Breast epithelium (tissue), 4 donors: ENCODE measurements around the gene CDK10. TPM values are rescaled to one million over a fixed set of nuclear protein-coding genes. Genes with fewer than 3 reads are reported as not detected.

Experiments
- DNase-seq, 2 donors: peaks; one replicate each; pipeline ENCODE4 v3.0.0-alpha.2; 2019; ENCODE audit warnings: low spot score in 2 of 2
- H3K27ac ChIP-seq, 2 donors: fragments of 200-600 bp; sonication (generic) in 1 of 2; one replicate each; pipeline ENCODE4 v1.5.1; 2016 to 2019; ENCODE audit warnings: mild to moderate bottlenecking in 1 of 2
- H3K27me3 ChIP-seq, 2 donors: fragments of 200-600 bp; sonication (generic) in 1 of 2; one replicate each; pipeline versions ENCODE4 v1.5.1 to v1.6.0; 2017 to 2019; ENCODE audit warnings: control low read depth in 1 of 2, mild to moderate bottlenecking in 1 of 2
- H3K36me3 ChIP-seq: fragments of 200-600 bp; one replicate; pipeline ENCODE4 v1.5.1; 2019
- H3K4me1 ChIP-seq, 2 donors: fragments of 200-600 bp; sonication (generic); one replicate each; pipeline ENCODE4 v1.5.1; 2016 to 2019; ENCODE audit warnings: control low read depth in 1 of 2
- H3K4me3 ChIP-seq, 3 donors: fragments of 200-600 bp; sonication (generic); 1 replicate in 2 of 3; 2 replicates in 1 of 3; pipeline ENCODE4 v1.5.1; 2016 to 2019; ENCODE audit warnings: mild to moderate bottlenecking in 3 of 3, moderate library complexity in 2 of 3
- H3K9me3 ChIP-seq, 2 donors: fragments of 200-600 bp; sonication (generic) in 1 of 2; one replicate each; pipeline ENCODE4 v1.5.1; 2016 to 2019; ENCODE audit warnings: control low read depth in 1 of 2
- POLR2A ChIP-seq: fragments of 450-650 bp; IDR thresholded peaks from one replicate; pipeline ENCODE4 v1.6.1; 2016; ENCODE audit warnings: antibody characterized with exemption, mild to moderate bottlenecking, moderate library complexity
- POLR2AphosphoS5 ChIP-seq, 3 donors: sonication (generic); formaldehyde crosslinking; IDR thresholded peaks; one replicate each; pipeline ENCODE4 v1.6.1; 2017; ENCODE audit warnings: antibody characterized with exemption in 3 of 3
- intact Hi-C: fragments of 100-400 bp; cut with DNase I; formaldehyde crosslinking; loops from one replicate; pipeline ENCODE4 v1.15.1; 2023; ENCODE audit warnings: low total_unique reads
- total RNA-seq, 3 donors: library from RNA; depleted of rRNA; stranded (reverse); fragments of >200 nt; gene quantifications; one replicate each; pipeline ENCODE4 v1.1.0, GENCODE V29; 2016
- TF ChIP-seq, protein P1 (sequence below), 3 donors: fragments of 450-650 bp; IDR thresholded peaks; one replicate each; pipeline ENCODE4 v1.5.1; 2016 to 2017; ENCODE audit warnings: antibody characterized with exemption in 3 of 3, mild to moderate bottlenecking in 3 of 3, moderate library complexity in 3 of 3

Gene CDK10
- total RNA-seq, 3 donors from 2014 or later = 31.2 to 84.9 (median 67.2) TPM

DNA sequence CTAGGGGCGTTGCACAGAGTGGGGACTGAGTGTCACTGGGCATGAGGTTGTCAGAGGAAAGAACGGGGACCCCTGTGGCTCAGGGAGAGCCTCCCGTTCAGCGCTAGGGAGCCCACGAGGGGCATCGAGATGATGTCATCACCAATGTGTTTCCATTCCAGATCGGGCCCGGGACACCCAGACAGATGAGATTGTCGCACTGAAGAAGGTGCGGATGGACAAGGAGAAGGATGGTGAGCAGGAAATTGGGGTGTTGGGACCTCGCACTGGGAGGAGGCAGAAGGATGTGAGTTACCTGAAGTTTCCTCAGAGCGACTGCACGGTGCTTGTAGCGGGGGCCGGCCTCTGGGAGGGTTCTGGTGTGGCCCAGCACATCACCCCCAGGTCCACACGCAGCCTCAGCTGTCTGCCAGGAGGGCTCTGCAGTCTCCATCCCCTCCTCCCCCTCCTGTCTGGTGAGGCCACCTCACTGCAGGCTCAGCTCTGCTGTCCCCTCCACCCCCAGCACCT lies 4.0 kb downstream of the CDK10 start:
- Histone ChIP-seq H3K4me1 (peaks cover 7% of the 10 kb centered on the region in 2 donors), H3K27ac (no peak overlapping the region), H3K4me3 (no peak overlapping the region), H3K9me3 (no peaks in the 10 kb centered on the region), H3K27me3 (no peaks in the 10 kb centered on the region), H3K36me3 (no peaks in the 10 kb centered on the region)
- TF ChIP-seq, protein P1, sequence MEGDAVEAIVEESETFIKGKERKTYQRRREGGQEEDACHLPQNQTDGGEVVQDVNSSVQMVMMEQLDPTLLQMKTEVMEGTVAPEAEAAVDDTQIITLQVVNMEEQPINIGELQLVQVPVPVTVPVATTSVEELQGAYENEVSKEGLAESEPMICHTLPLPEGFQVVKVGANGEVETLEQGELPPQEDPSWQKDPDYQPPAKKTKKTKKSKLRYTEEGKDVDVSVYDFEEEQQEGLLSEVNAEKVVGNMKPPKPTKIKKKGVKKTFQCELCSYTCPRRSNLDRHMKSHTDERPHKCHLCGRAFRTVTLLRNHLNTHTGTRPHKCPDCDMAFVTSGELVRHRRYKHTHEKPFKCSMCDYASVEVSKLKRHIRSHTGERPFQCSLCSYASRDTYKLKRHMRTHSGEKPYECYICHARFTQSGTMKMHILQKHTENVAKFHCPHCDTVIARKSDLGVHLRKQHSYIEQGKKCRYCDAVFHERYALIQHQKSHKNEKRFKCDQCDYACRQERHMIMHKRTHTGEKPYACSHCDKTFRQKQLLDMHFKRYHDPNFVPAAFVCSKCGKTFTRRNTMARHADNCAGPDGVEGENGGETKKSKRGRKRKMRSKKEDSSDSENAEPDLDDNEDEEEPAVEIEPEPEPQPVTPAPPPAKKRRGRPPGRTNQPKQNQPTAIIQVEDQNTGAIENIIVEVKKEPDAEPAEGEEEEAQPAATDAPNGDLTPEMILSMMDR (IDR thresholded peaks at IDR 0.05) = no peak
- no peak for TF ChIP-seq POLR2A
- intact Hi-C loops = no loop called here
- no peak for DNase-seq

DNA sequence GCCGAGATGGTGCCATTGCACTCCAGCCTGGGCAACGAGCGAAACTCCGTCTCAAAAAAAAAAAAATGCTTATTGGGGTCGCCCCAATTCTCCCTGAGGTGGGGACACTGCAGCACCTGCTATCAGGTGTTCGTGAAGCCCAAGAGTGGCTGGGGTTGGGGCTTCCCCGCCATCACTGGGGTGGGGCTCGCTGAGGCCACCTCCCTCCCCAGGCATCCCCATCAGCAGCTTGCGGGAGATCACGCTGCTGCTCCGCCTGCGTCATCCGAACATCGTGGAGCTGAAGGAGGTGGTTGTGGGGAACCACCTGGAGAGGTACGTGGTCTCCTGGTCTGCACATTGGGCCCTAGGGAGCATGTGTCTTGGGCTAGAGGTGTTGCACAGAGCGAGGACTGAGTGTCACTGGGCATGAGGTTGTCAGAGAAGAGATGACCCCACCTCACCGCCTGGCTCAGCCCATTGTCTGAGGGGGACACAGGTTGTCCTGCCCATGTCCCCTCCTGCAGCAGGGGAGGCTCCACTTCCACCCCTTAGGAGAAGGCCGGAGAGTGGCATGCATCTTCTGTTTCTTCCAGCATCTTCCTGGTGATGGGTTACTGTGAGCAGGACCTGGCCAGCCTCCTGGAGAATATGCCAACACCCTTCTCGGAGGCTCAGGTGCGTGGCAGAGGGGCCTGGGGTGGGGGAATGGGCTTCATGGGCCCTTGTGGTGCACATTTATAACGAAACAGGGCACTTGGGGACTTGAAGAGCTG lies 4.9 kb downstream of the CDK10 start:
- Histone ChIP-seq H3K27ac (no peak overlapping the region), H3K36me3 (no peaks in the 10 kb centered on the region), H3K4me1 (peaks cover 7% of the 10 kb centered on the region in 2 donors), H3K9me3 (no peaks in the 10 kb centered on the region), H3K4me3 (no peak overlapping the region), H3K27me3 (no peaks in the 10 kb centered on the region)
- intact Hi-C loops = no loop called here
- DNase-seq = no peak
- no peak for TF ChIP-seq POLR2A
- no peak for TF ChIP-seq POLR2AphosphoS5 (IDR thresholded peaks at IDR 0.05)
- TF ChIP-seq, protein P1 (IDR thresholded peaks at IDR 0.05) = no peak

DNA sequence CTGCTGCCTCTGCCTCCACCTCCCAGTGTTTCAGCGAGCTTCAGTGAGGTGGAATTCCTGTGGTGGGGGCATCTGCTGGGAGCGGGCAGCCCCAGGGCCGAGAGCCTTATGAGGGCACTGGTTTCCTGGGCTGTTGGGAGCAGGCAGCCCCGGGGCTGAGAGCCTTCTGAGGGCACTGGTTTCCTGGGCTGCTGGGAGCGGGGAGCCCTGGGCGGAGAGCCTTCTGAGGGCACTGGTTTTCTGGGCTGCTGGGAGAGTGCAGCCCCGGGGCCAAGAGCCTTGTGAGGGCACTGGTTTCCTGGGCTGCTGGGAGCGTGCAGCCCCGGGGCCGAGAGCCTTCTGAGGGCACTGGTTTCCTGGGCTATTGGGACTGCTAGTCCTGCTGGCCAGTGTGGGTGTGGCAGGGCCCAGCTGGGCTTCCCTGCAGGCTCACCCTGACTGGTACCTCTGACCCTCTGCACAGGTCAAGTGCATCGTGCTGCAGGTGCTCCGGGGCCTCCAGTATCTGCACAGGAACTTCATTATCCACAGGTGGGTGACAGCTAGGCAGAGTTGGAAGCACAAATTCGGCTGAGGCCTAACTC lies 5.6 kb downstream of the CDK10 start:
- Histone ChIP-seq H3K4me3 (no peak overlapping the region), H3K4me1 (peaks cover 7% of the 10 kb centered on the region in 2 donors), H3K27ac (no peak overlapping the region), H3K27me3 (no peaks in the 10 kb centered on the region), H3K36me3 (no peaks in the 10 kb centered on the region), H3K9me3 (no peaks in the 10 kb centered on the region)
- TF ChIP-seq, protein P1 (IDR thresholded peaks at IDR 0.05) = no peak
- no peak for TF ChIP-seq POLR2AphosphoS5 (IDR thresholded peaks at IDR 0.05)
- no peak for TF ChIP-seq POLR2A
- intact Hi-C loops = no loop called here
- no peak for DNase-seq

DNA sequence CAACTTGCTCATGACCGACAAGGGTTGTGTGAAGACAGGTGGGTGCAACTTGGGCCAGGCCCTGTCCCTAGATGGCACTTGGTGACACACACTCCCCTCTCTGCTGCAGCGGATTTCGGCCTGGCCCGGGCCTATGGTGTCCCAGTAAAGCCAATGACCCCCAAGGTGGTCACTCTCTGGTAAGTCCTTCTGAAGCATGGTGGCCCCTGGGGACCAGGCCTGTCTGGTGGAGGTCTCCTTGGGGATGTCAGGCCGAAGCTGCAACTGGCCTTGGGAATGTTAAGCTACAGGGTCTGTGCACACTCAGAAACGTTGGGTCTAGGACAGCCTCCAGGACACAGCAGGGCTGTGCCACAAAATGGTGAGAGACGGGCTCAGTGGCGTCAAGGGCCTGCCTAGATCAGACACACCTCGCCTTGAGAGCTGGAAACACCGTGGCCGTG lies 6.8 kb downstream of the CDK10 start:
- H3K4me3 ChIP-seq = no peak overlapping the region
- no peaks in the 10 kb centered on the region for H3K36me3 ChIP-seq
- intact Hi-C loops = no loop called here
- H3K4me1 ChIP-seq = no peaks in the 10 kb centered on the region
- no peaks in the 10 kb centered on the region for H3K9me3 ChIP-seq
- H3K27me3 ChIP-seq = no peaks in the 10 kb centered on the region
- H3K27ac ChIP-seq = no peak overlapping the region
- DNase-seq = no peak
- no peak for TF ChIP-seq POLR2AphosphoS5 (IDR thresholded peaks at IDR 0.05)
- TF ChIP-seq, protein P1 (IDR thresholded peaks at IDR 0.05) = no peak
- TF ChIP-seq POLR2A = no peak
